SK-N-SH (cell line): ENCODE data around the gene SPRED1. TPM values are rescaled to one million over a fixed set of nuclear protein-coding genes. Genes with fewer than 3 reads are reported as not detected.

Experiments used
- CTCF ChIA-PET: fragments of 300-600, 350-600 bp; formaldehyde crosslinking; extraction: SDS; loops from one replicate; lab custom pipeline; 2021; lab: Yijun Ruan, JAX
- POLR2A ChIA-PET: fragments of 350-600 bp; sonication (Branson Sonifier 250); formaldehyde crosslinking; extraction: SDS; loops from one replicate; lab custom pipeline; 2020; ENCODE audit warnings: antibody characterized with exemption, inconsistent platforms; lab: Yijun Ruan, JAX
- DNase-seq: peaks from one replicate; pipeline ENCODE4 v3.0.0; 2012
- H2AFZ ChIP-seq: fragments of 200-600 bp; sonication (generic); 2 replicates; pipeline ENCODE4 v1.8.1; 2016; ENCODE audit warnings: antibody characterized with exemption, mild to moderate bottlenecking, low read depth
- H3F3A ChIP-seq: fragments of 200-600 bp; sonication (generic); replicated peaks from 2 replicates; pipeline ENCODE3; 2016; ENCODE audit warnings: antibody characterized with exemption, mild to moderate bottlenecking; ENCODE audit not compliant: insufficient read depth
- H3K27ac ChIP-seq, 2 experiments: fragments of 200-500 bp in 1 of 2; fragments of 200-600 bp in 1 of 2; sonication (Bioruptor generic) in 1 of 2; sonication (generic), shearing (Covaris generic) in 1 of 2; 2 replicates each; pipeline versions ENCODE4 v1.5.1 to v1.6.1; 2014 to 2016; ENCODE audit warnings: low read depth in 2 of 2, inconsistent platforms in 1 of 2, low read length in 1 of 2, mild to moderate bottlenecking in 1 of 2, mixed read lengths in 1 of 2
- H3K27me3 ChIP-seq: fragments of 200-600 bp; sonication (generic), shearing (Covaris generic); 2 replicates; pipeline ENCODE4 v1.6.1; 2016; ENCODE audit warnings: mixed run types; ENCODE audit not compliant: insufficient read depth
- H3K36me3 ChIP-seq, 2 experiments: fragments of 200-500 bp in 1 of 2; fragments of 200-600 bp in 1 of 2; sonication (Bioruptor generic) in 1 of 2; sonication (generic) in 1 of 2; replicated peaks in 1 of 2; 2 replicates each; pipeline versions ENCODE3 to v1.5.1; 2014 to 2016; ENCODE audit warnings: low read length in 1 of 2, mild to moderate bottlenecking in 1 of 2; ENCODE audit not compliant: insufficient read depth in 2 of 2, control insufficient read depth in 1 of 2
- H3K4me1 ChIP-seq, 2 experiments: fragments of 200-500 bp in 1 of 2; fragments of 200-600 bp in 1 of 2; sonication (Bioruptor generic) in 1 of 2; sonication (generic), shearing (Covaris generic) in 1 of 2; 2 replicates each; pipeline versions ENCODE4 v1.5.1 to v1.6.1; 2014 to 2016; ENCODE audit warnings: low read depth in 1 of 2, low read length in 1 of 2, mixed run types in 1 of 2; ENCODE audit not compliant: insufficient read depth in 2 of 2, control insufficient read depth in 1 of 2
- H3K4me2 ChIP-seq: fragments of 200-600 bp; sonication (generic), shearing (Covaris generic); 2 replicates; pipeline ENCODE4 v1.6.1; 2017; ENCODE audit warnings: mixed run types
- H3K4me3 ChIP-seq, 2 experiments: fragments of 200-500 bp in 1 of 2; fragments of 200-600 bp in 1 of 2; sonication (Bioruptor generic) in 1 of 2; sonication (generic), shearing (Covaris generic) in 1 of 2; 2 replicates each; pipeline versions ENCODE4 v1.5.1 to v1.8.1; 2014 to 2016; ENCODE audit warnings: low read depth in 2 of 2, inconsistent platforms in 1 of 2, low read length in 1 of 2, mild to moderate bottlenecking in 1 of 2, mixed read lengths in 1 of 2, moderate library complexity in 1 of 2
- H3K79me2 ChIP-seq: fragments of 200-600 bp; sonication (generic); 2 replicates; pipeline ENCODE4 v1.8.1; 2017; ENCODE audit warnings: mild to moderate bottlenecking; ENCODE audit not compliant: insufficient read depth
- H3K9ac ChIP-seq: fragments of 200-600 bp; sonication (generic); 2 replicates; pipeline ENCODE4 v1.6.1; 2017; ENCODE audit warnings: mixed run types
- H3K9me2 ChIP-seq: fragments of 200-600 bp; sonication (generic); 2 replicates; pipeline ENCODE4 v1.6.1; 2017; ENCODE audit warnings: mixed run types
- H3K9me3 ChIP-seq: fragments of 200-600 bp; sonication (generic); 2 replicates; pipeline ENCODE4 v1.6.1; 2017; ENCODE audit warnings: mixed run types, mild to moderate bottlenecking, moderate library complexity
- H4K20me1 ChIP-seq: fragments of 200-600 bp; sonication (generic); 2 replicates; pipeline ENCODE4 v1.6.1; 2017; ENCODE audit warnings: mild to moderate bottlenecking, mixed run types; ENCODE audit not compliant: insufficient read depth
- CHD2 ChIP-seq: fragments of 150-350 bp; IDR thresholded peaks from 2 replicates; pipeline ENCODE4 v1.6.1; 2018; ENCODE audit warnings: low read length; ENCODE audit not compliant: partially characterized antibody
- CTCF ChIP-seq: fragments of 200-600 bp; sonication (generic); IDR thresholded peaks from 2 replicates; pipeline ENCODE4 v1.6.1; 2017; ENCODE audit warnings: antibody characterized with exemption, mild to moderate bottlenecking, moderate library complexity
- EZH2phosphoT487 ChIP-seq: fragments of 200-600 bp; sonication (generic); IDR thresholded peaks from 2 replicates; pipeline ENCODE4 v1.6.1; 2017; ENCODE audit warnings: low read depth, mixed run types, mild to moderate bottlenecking, antibody characterized with exemption, moderate library complexity, borderline replicate concordance
- FOSL2 ChIP-seq: IDR thresholded peaks from 2 replicates; pipeline ENCODE4 v1.4.0; 2012; ENCODE audit warnings: low read depth, mild to moderate bottlenecking, moderate library complexity, borderline replicate concordance
- MXI1 ChIP-seq: IDR thresholded peaks from 2 replicates; pipeline ENCODE4 v1.6.1; 2012; ENCODE audit warnings: mild to moderate bottlenecking, low read depth, low read length, improper control_type of control experiment
- NFIC ChIP-seq: IDR thresholded peaks from 2 replicates; pipeline ENCODE4 v1.4.0; 2012; ENCODE audit warnings: borderline replicate concordance
- POLR2AphosphoS5 ChIP-seq: IDR thresholded peaks from 2 replicates; pipeline ENCODE4 v1.6.1; 2012; ENCODE audit warnings: low read depth, low read length
- RAD21 ChIP-seq: IDR thresholded peaks from 2 replicates; pipeline ENCODE4 v1.6.1; 2012; ENCODE audit warnings: mild to moderate bottlenecking, low read length
- RCOR1 ChIP-seq: fragments of 150-350 bp; IDR thresholded peaks from 2 replicates; pipeline ENCODE4 v1.6.1; 2017; ENCODE audit warnings: antibody characterized with exemption, low read length
- SMC3 ChIP-seq: IDR thresholded peaks from 2 replicates; pipeline ENCODE4 v1.6.1; 2012; ENCODE audit warnings: low read depth, low read length, improper control_type of control experiment
- TCF12 ChIP-seq: IDR thresholded peaks from 2 replicates; pipeline ENCODE4 v1.4.0; 2012
- TEAD4 ChIP-seq: IDR thresholded peaks from 2 replicates; pipeline ENCODE4 v1.4.0; 2012; ENCODE audit warnings: mild to moderate bottlenecking, borderline replicate concordance; ENCODE audit not compliant: insufficient read depth
- WGBS: methylation state at CpG from one replicate; pipeline ENCODE4 v1.1.6; 2017; ENCODE audit warnings: low lambda C conversion rate; 5-methylcytosine and 5-hydroxymethylcytosine counted together
- polyA plus RNA-seq, 3 experiments: library from polyadenylated mRNA; depleted of rRNA; stranded (reverse); fragments of >200 nt; gene quantifications; 2 replicates each; pipeline ENCODE4 v1.2.3, GENCODE V29; 2012
- TF ChIP-seq, protein P1 (sequence below): IDR thresholded peaks from 2 replicates; pipeline ENCODE4 v1.6.1; 2012; ENCODE audit warnings: mild to moderate bottlenecking, low read depth, low read length, moderate library complexity

The SPRED1 gene
- polyA plus RNA-seq, 1 of the 3 experiments (the other 2 are of a cell fraction) = 4.4 TPM

DNA sequence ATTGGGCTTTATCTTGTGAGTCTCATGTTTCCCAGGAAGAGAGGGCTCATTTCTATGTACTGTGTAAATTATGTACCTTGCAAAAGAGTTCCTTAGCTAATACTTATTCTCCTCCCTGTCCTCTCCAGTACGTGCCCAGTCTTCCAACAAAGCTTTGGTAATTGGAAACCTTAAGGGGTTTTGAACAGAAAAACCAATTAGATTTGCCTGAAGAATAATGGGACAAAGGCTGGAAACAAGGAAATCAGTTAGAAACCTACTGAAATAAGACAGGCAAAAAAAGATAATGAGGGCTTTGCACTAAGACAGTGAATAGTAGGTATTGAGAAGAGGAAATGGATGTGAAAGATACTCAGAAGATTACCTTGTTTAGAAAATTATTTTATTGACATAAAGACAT, 82.5 kb downstream of the SPRED1 start (continued):
- TF ChIP-seq, protein P1, sequence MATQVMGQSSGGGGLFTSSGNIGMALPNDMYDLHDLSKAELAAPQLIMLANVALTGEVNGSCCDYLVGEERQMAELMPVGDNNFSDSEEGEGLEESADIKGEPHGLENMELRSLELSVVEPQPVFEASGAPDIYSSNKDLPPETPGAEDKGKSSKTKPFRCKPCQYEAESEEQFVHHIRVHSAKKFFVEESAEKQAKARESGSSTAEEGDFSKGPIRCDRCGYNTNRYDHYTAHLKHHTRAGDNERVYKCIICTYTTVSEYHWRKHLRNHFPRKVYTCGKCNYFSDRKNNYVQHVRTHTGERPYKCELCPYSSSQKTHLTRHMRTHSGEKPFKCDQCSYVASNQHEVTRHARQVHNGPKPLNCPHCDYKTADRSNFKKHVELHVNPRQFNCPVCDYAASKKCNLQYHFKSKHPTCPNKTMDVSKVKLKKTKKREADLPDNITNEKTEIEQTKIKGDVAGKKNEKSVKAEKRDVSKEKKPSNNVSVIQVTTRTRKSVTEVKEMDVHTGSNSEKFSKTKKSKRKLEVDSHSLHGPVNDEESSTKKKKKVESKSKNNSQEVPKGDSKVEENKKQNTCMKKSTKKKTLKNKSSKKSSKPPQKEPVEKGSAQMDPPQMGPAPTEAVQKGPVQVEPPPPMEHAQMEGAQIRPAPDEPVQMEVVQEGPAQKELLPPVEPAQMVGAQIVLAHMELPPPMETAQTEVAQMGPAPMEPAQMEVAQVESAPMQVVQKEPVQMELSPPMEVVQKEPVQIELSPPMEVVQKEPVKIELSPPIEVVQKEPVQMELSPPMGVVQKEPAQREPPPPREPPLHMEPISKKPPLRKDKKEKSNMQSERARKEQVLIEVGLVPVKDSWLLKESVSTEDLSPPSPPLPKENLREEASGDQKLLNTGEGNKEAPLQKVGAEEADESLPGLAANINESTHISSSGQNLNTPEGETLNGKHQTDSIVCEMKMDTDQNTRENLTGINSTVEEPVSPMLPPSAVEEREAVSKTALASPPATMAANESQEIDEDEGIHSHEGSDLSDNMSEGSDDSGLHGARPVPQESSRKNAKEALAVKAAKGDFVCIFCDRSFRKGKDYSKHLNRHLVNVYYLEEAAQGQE = no peak
- TF ChIP-seq RCOR1 = no peak
- no peak for TF ChIP-seq NFIC
- TF ChIP-seq CHD2 = no peak
- TF ChIP-seq FOSL2 = no peak

DNA sequence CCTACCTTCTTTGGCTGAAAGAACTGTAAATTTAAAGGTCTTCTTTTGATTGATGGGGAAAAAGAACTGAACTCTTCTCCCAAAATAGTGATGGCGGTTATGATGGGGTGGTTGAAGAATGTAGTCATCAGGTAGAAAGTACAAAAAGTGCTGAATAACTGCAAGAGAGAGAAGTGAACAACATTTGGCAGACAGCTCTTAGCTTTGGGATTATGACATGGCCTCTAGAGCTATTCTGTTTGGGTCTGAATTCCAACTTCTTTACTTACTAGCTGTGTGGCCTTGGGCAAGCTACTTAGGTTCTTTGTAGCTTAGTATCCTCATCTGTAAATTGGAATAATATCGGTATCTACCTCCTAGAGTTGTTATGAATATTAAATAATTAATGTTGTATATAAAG, 91.7 kb downstream of the SPRED1 start:
- Histone ChIP-seq H3K36me3 (peaks cover 44 to 58% of the 10 kb centered on the region in 2 experiments), H3K9me2 (no peaks in the 10 kb centered on the region), H3K27ac (no peak overlapping the region), H3K27me3 (no peaks in the 10 kb centered on the region), H2AFZ (no peak overlapping the region), H3K79me2 (peaks cover 73% of the 10 kb centered on the region), H3K9me3 (peaks cover 3% of the 10 kb centered on the region; the same call in 1 of the 2 replicates), H4K20me1 (no peaks in the 10 kb centered on the region), H3K4me1 (no peaks in the 10 kb centered on the region; a peak in 1 of 4 replicates), H3K4me3 (no peak overlapping the region), H3K4me2 (no peak overlapping the region), H3K9ac (no peak overlapping the region), H3F3A (peaks cover under 1% of the 10 kb centered on the region)
- DNase-seq = no peak
- ChIA-PET CTCF (interaction anchor here (1.2 to 1.7 kb wide), 2 partner anchors 10 to 348 kb away, joined by 4 to 9 read pairs; no protein-coding TSS in a partner anchor), POLR2A (no interaction called here)
- TF ChIP-seq CTCF (no peak), RAD21 (no peak), RCOR1 (no peak), SMC3 (no peak), MXI1 (no peak), EZH2phosphoT487 (no peak), TEAD4 (no peak), POLR2AphosphoS5 (no peak), TCF12 (no peak)
- WGBS = 99% methylated on average over 2 of the region's 2 CpGs
